ENCODE measurements around the gene TRAPPC10.
"Not testable (repeated sequence)": the region's sequence is repeated elsewhere in the genome, so short reads cannot be mapped to it uniquely, and the experiment has no call there.

DNA sequence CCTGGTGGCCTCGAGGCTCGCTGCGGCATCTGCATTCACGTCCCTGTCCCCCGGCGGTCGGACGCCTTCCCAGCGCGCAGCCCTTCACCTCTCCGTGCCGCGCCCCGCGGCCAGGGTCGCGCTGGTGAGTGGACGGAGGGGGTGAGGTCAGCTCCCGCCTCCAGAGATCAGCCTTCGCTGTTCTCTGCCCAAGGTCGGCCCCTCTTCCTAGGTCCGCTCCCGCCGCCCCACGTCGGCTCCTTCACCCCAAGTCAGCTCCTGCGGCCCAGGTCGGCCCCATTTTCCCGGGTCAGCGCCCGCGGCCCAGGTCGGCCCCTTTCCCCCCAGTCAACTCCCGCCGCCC lies 121.6 kb downstream of the TRAPPC10 start:
- TF ChIP-seq, protein P1, sequence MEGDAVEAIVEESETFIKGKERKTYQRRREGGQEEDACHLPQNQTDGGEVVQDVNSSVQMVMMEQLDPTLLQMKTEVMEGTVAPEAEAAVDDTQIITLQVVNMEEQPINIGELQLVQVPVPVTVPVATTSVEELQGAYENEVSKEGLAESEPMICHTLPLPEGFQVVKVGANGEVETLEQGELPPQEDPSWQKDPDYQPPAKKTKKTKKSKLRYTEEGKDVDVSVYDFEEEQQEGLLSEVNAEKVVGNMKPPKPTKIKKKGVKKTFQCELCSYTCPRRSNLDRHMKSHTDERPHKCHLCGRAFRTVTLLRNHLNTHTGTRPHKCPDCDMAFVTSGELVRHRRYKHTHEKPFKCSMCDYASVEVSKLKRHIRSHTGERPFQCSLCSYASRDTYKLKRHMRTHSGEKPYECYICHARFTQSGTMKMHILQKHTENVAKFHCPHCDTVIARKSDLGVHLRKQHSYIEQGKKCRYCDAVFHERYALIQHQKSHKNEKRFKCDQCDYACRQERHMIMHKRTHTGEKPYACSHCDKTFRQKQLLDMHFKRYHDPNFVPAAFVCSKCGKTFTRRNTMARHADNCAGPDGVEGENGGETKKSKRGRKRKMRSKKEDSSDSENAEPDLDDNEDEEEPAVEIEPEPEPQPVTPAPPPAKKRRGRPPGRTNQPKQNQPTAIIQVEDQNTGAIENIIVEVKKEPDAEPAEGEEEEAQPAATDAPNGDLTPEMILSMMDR (IDR thresholded peaks at IDR 0.05): not testable (repeated sequence)
- TF ChIP-seq POLR2A (IDR thresholded peaks at IDR 0.05): not testable (repeated sequence)

Data from lower leg skin (tissue), 3 donors.